PC-9 (cell line): ENCODE data around the gene KATNB1. TPM values are rescaled to one million over a fixed set of nuclear protein-coding genes. Genes with fewer than 3 reads are reported as not detected.

Source experiments
- BruUV-seq: library from RNA; stranded (reverse); fragments of 400-500 nt; replicated peaks from 2 replicates; lab custom pipeline; 2021; lab: Mats Ljungman, UMichigan
- CTCF ChIA-PET: fragments of 300-600 bp; sonication (Branson Sonifier 250); formaldehyde crosslinking; loops from one replicate; lab custom pipeline; 2022; ENCODE audit warnings: antibody characterized with exemption; lab: Charles Lee
- POLR2A ChIA-PET: fragments of 300-600 bp; sonication (Branson Sonifier 250); formaldehyde crosslinking; loops from one replicate; lab custom pipeline; 2022; ENCODE audit warnings: antibody characterized with exemption; ENCODE audit not compliant: unreplicated experiment; lab: Charles Lee
- DNase-seq, 2 experiments: peaks; one replicate each; pipeline versions ENCODE4 v3.0.0 to v3.0.0-alpha.2; 2015 to 2022; ENCODE audit warnings: mixed read lengths in 1 of 2
- H2AFZ ChIP-seq: fragments of 200-600 bp; sonication (generic); 2 replicates; pipeline ENCODE4 v1.8.1; 2017; ENCODE audit warnings: antibody characterized with exemption
- H3F3A ChIP-seq: fragments of 200-600 bp; sonication (generic); 2 replicates; pipeline ENCODE4 v1.8.1; 2017; ENCODE audit warnings: antibody characterized with exemption, mild to moderate bottlenecking, low read depth; ENCODE audit not compliant: insufficient read depth
- H3K27ac ChIP-seq: fragments of 200-600 bp; sonication (generic); 2 replicates; pipeline ENCODE4 v1.6.1; 2016; ENCODE audit warnings: mixed run types
- H3K27me3 ChIP-seq: fragments of 200-600 bp; sonication (generic); 2 replicates; pipeline ENCODE4 v1.6.1; 2016; ENCODE audit warnings: low read depth, mixed run types; ENCODE audit not compliant: insufficient read depth
- H3K36me3 ChIP-seq: fragments of 200-600 bp; sonication (generic); 2 replicates; pipeline ENCODE4 v1.6.1; 2016; ENCODE audit warnings: low read depth, mixed run types
- H3K4me1 ChIP-seq: fragments of 200-600 bp; sonication (generic); replicated peaks from 2 replicates; pipeline ENCODE4 v1.6.1; 2016; ENCODE audit warnings: mixed run types; ENCODE audit not compliant: insufficient read depth
- H3K4me2 ChIP-seq: fragments of 200-600 bp; sonication (generic); 2 replicates; pipeline ENCODE4 v1.6.1; 2017; ENCODE audit warnings: mixed run types
- H3K4me3 ChIP-seq: fragments of 200-600 bp; sonication (generic); 2 replicates; pipeline ENCODE4 v1.6.1; 2016; ENCODE audit warnings: mixed run types
- H3K79me2 ChIP-seq: fragments of 200-600 bp; sonication (generic); 2 replicates; pipeline ENCODE4 v1.6.1; 2017; ENCODE audit warnings: low read depth, mixed run types
- H3K9me2 ChIP-seq: fragments of 200-600 bp; sonication (generic); 2 replicates; pipeline ENCODE4 v1.8.1; 2017; ENCODE audit warnings: mild to moderate bottlenecking; ENCODE audit not compliant: insufficient read depth
- H3K9me3 ChIP-seq: fragments of 200-600 bp; sonication (generic); 2 replicates; pipeline ENCODE4 v1.8.1; 2016; ENCODE audit warnings: low read depth; ENCODE audit not compliant: insufficient read depth
- H4K20me1 ChIP-seq: fragments of 200-600 bp; sonication (generic); 2 replicates; pipeline ENCODE4 v1.8.1; 2017; ENCODE audit not compliant: insufficient read depth
- CTCF ChIP-seq: fragments of 200-600 bp; sonication (generic); conservative IDR thresholded peaks from 2 replicates; pipeline ENCODE4 v1.6.1; 2017; ENCODE audit warnings: mixed run types, antibody characterized with exemption, mild to moderate bottlenecking, moderate library complexity
- EZH2 ChIP-seq: fragments of 200-600 bp; sonication (generic); IDR thresholded peaks from 2 replicates; pipeline ENCODE4 v1.8.0; 2017; ENCODE audit warnings: antibody characterized with exemption, low read depth
- intact Hi-C: fragments of 100-400 bp; cut with micrococcal nuclease; formaldehyde crosslinking; loops from one replicate; pipeline ENCODE4 v1.10.0; 2022; ENCODE audit not compliant: unreplicated experiment
- total RNA-seq: library from RNA; stranded (reverse); gene quantifications from 2 replicates; pipeline ENCODE4 v1.2.3, GENCODE V29; 2021

Gene KATNB1
- total RNA-seq, 1 experiment from 2014 or later, result 27.7 TPM

GRCh38 chr16:57747496-57747895, 11.9 kb downstream of the KATNB1 start:
- ChIA-PET CTCF (no interaction called here), POLR2A (no interaction called here)
- Histone ChIP-seq H3K9me3 (no peaks in the 10 kb centered on the region), H2AFZ (no peak overlapping the region), H3K27me3 (no peaks in the 10 kb centered on the region), H3K27ac (no peak overlapping the region), H3K9me2 (no peaks in the 10 kb centered on the region), H3K36me3 (no peaks in the 10 kb centered on the region), H3K79me2 (no peaks in the 10 kb centered on the region), H3K4me2 (no peak overlapping the region), H4K20me1 (no peaks in the 10 kb centered on the region; the same call in 1 of the 2 replicates), H3K4me3 (no peak overlapping the region), H3K4me1 (no peaks in the 10 kb centered on the region), H3F3A (no peaks in the 10 kb centered on the region; the same call in 1 of the 2 replicates)
- no peak for DNase-seq
- intact Hi-C loops, result no loop called here
- BruUV-seq, result no TSS peak
- TF ChIP-seq EZH2 (no peak), CTCF (no peak)

GRCh38 chr16:57747996-57748395, 12.4 kb downstream of the KATNB1 start:
- POLR2A ChIA-PET, result no interaction called here
- no peaks in the 10 kb centered on the region for H3K9me3 ChIP-seq
- no peaks in the 10 kb centered on the region for H3K4me1 ChIP-seq
- H4K20me1 ChIP-seq, result no peaks in the 10 kb centered on the region; the same call in 1 of the 2 replicates
- CTCF ChIA-PET, result no interaction called here
- no peak overlapping the region for H3K4me2 ChIP-seq
- no peaks in the 10 kb centered on the region for H3K36me3 ChIP-seq
- no peaks in the 10 kb centered on the region for H3K79me2 ChIP-seq
- no peaks in the 10 kb centered on the region for H3K27me3 ChIP-seq
- no peaks in the 10 kb centered on the region for H3K9me2 ChIP-seq
- no peak for DNase-seq
- no peak overlapping the region for H3K27ac ChIP-seq
- TF ChIP-seq CTCF, result no peak
- no peak for TF ChIP-seq EZH2
- no TSS peak for BruUV-seq
- no peak overlapping the region for H3K4me3 ChIP-seq
- intact Hi-C loops, result no loop called here
- H3F3A ChIP-seq, result no peaks in the 10 kb centered on the region; the same call in 1 of the 2 replicates
- no peak overlapping the region for H2AFZ ChIP-seq

DNA sequence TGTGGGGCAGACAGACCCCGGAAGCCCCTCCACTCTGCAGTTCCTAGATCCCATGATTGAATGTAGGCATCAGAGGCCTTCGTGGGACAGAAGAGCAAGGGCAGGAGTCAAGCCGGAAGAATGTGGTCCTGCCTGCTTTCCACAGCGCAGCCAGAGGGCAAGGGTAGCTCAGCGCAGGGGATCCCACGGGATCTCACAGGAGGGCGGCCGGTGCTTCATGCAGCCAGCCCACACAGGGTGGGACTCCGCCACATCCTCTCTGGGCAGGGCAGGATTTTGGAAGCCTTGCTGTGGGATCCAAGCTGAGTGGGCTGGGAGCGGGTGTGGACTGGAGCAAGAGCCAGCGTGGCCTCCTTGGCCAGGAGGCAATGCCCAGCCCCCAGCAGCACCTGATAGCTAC, 13.0 kb downstream of the KATNB1 start:
- H3K9me2 ChIP-seq, result no peaks in the 10 kb centered on the region
- no peaks in the 10 kb centered on the region for H3K36me3 ChIP-seq
- DNase-seq, result no peak
- H3F3A ChIP-seq, result no peaks in the 10 kb centered on the region; the same call in 1 of the 2 replicates
- ChIA-PET CTCF (interaction anchor here (0.9 kb wide), 1 partner anchor 111 kb away, joined by 3 read pairs; no protein-coding TSS in a partner anchor), POLR2A (no interaction called here)
- H3K27ac ChIP-seq, result no peak overlapping the region
- no peak overlapping the region for H3K4me3 ChIP-seq
- H3K4me1 ChIP-seq, result no peaks in the 10 kb centered on the region
- H3K4me2 ChIP-seq, result no peak overlapping the region
- H3K9me3 ChIP-seq, result no peaks in the 10 kb centered on the region
- TF ChIP-seq EZH2 (no peak), CTCF (no peak)
- no peaks in the 10 kb centered on the region for H3K79me2 ChIP-seq
- H2AFZ ChIP-seq, result no peak overlapping the region
- H4K20me1 ChIP-seq, result no peaks in the 10 kb centered on the region; the same call in 1 of the 2 replicates
- intact Hi-C loops, result no loop called here
- BruUV-seq, result no TSS peak
- H3K27me3 ChIP-seq, result no peaks in the 10 kb centered on the region
